ENCODE results near the gene PRRT4. TPM values are rescaled to one million over a fixed set of nuclear protein-coding genes. Genes with fewer than 3 reads are reported as not detected.

PRRT4 gene
- total RNA-seq, 1 experiment from 2014 or later: not detected

- H3K27ac Mint-ChIP-seq (ENCODE audit: low read depth, unreplicated experiment): no peak overlapping the region
- no peak overlapping the region for H3K4me3 Mint-ChIP-seq (ENCODE audit: unreplicated experiment)
- ChIA-PET POLR2A (no interaction called here), CTCF (interaction anchor here (0.7 to 2.7 kb wide), 5 partner anchors 9 to 70 kb away, joined by 3 to 11 read pairs (median 5); no protein-coding TSS in a partner anchor)
- intact Hi-C loops (cut with micrococcal nuclease): no loop called here
- no peaks in the 10 kb centered on the region for H3K27me3 Mint-ChIP-seq (ENCODE audit: insufficient read depth, unreplicated experiment)
- no peaks in the 10 kb centered on the region for H3K4me1 Mint-ChIP-seq (ENCODE audit: insufficient read depth, unreplicated experiment)
- no peak for DNase-seq (ENCODE audit: unreplicated experiment)
- TF ChIP-seq CTCF (IDR thresholded peaks at IDR 0.05; ENCODE audit: unreplicated experiment): no peak
- no TSS peak for BruUV-seq (replicated peaks)
- H3K9me3 Mint-ChIP-seq (ENCODE audit: unreplicated experiment): no peaks in the 10 kb centered on the region
- peaks cover 89% of the 10 kb centered on the region for H3K36me3 Mint-ChIP-seq (ENCODE audit: insufficient read depth, unreplicated experiment)
Observed at GRCh38 chr7:128335730-128336129, 25.8 kb downstream of the PRRT4 start.

DNA sequence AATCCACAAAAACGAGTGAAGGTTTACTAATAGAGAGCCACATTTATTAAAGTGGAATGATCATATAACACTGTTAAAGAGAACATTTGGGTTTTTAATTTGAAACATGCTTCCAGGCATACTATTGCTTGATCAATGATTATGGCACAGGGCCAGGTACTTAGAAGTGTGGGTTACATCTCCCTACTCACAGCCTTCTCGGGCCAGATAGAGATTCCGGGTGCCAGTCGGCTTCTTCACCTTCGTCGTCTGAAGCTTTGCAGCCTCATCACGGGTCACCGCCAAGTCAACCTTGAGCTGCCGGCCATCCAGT is 37.2 kb downstream of the PRRT4 start:
- no peaks in the 10 kb centered on the region for H3K9me3 Mint-ChIP-seq (ENCODE audit: unreplicated experiment)
- intact Hi-C loops (cut with micrococcal nuclease): loop anchor here (5.0 kb wide), 1 partner anchor 187 kb away; no protein-coding TSS in a partner anchor

DNA sequence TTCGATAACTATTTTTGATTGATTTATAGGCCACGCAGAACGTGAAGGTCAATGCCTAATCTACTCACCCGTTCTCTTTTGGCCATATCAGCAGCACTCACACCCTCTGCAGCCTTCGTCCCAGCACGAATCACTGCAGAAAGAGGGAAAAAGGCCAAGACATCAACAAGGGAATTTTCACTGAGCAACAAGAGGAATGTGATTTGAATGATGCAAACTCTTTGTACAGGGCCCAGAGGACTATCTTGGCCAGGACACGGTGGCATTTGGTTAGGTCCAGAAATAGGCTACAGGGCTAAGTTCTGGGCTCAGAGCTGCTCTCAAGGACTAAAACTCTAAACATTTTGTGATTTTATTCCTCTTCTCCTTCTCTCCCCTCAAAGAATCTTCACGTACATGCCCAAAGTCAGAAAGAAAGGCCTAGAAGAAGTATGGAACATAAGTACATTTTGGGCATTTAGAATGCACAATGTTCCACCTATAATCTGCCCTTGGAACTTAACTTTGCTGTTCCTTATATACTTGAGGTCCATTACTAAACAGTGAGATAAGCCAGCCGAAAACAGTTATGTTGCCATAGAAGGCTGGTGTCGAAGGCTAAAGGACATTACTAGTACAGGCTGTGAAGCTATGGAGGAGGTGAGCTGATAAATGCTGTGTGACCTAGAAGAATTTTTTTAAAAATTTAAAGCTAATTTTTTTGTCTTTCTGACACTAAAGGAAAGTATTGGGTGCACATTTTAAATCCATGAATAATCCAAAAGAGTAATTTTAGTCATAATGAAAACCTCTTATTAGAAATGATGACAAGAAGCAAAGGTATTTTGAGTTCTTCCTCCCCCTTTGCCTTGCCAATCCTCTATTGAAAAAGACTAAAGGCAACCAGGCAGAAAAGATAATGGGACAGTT is 37.8 kb downstream of the PRRT4 start:
- H3K27ac Mint-ChIP-seq (ENCODE audit: low read depth, unreplicated experiment): no peak overlapping the region
- H3K27me3 Mint-ChIP-seq (ENCODE audit: insufficient read depth, unreplicated experiment): no peaks in the 10 kb centered on the region
- BruUV-seq (replicated peaks): no TSS peak
- H3K9me3 Mint-ChIP-seq (ENCODE audit: unreplicated experiment): no peaks in the 10 kb centered on the region
- H3K4me3 Mint-ChIP-seq (ENCODE audit: unreplicated experiment): no peak overlapping the region
- DNase-seq (ENCODE audit: unreplicated experiment): no peak
- no peak for TF ChIP-seq CTCF (IDR thresholded peaks at IDR 0.05; ENCODE audit: unreplicated experiment)
- POLR2A ChIA-PET: no interaction called here
- H3K4me1 Mint-ChIP-seq (ENCODE audit: insufficient read depth, unreplicated experiment): no peaks in the 10 kb centered on the region
- CTCF ChIA-PET: interaction anchor here (0.9 to 2.4 kb wide), 5 partner anchors 10 to 66 kb away, joined by 3 to 11 read pairs (median 8); no protein-coding TSS in a partner anchor
- intact Hi-C loops (cut with micrococcal nuclease): loop anchor here (5.0 kb wide), 1 partner anchor 186 kb away; no protein-coding TSS in a partner anchor
- H3K36me3 Mint-ChIP-seq (ENCODE audit: insufficient read depth, unreplicated experiment): peaks cover 93% of the 10 kb centered on the region

More for the DNA sequence above, 37.2 kb downstream of the PRRT4 start:
- ChIA-PET POLR2A (no interaction called here), CTCF (interaction anchor here (0.7 to 1.1 kb wide), 3 partner anchors 11 to 244 kb away, joined by 3 to 8 read pairs (median 3); no protein-coding TSS in a partner anchor)
- no peak overlapping the region for H3K4me3 Mint-ChIP-seq (ENCODE audit: unreplicated experiment)
- H3K4me1 Mint-ChIP-seq (ENCODE audit: insufficient read depth, unreplicated experiment): no peaks in the 10 kb centered on the region
- peaks cover 93% of the 10 kb centered on the region for H3K36me3 Mint-ChIP-seq (ENCODE audit: insufficient read depth, unreplicated experiment)
- no peak for TF ChIP-seq CTCF (IDR thresholded peaks at IDR 0.05; ENCODE audit: unreplicated experiment)
- H3K27ac Mint-ChIP-seq (ENCODE audit: low read depth, unreplicated experiment): no peak overlapping the region
- BruUV-seq (replicated peaks): no TSS peak
- DNase-seq (ENCODE audit: unreplicated experiment): no peak
- no peaks in the 10 kb centered on the region for H3K27me3 Mint-ChIP-seq (ENCODE audit: insufficient read depth, unreplicated experiment)

GRCh38 chr7:128323040-128323439 is 38.5 kb downstream of the PRRT4 start:
- Mint-ChIP-seq H3K9me3 (ENCODE audit: unreplicated experiment) (no peaks in the 10 kb centered on the region), H3K27me3 (ENCODE audit: insufficient read depth, unreplicated experiment) (no peaks in the 10 kb centered on the region), H3K36me3 (ENCODE audit: insufficient read depth, unreplicated experiment) (peaks cover 93% of the 10 kb centered on the region), H3K4me3 (ENCODE audit: unreplicated experiment) (no peak overlapping the region), H3K4me1 (ENCODE audit: insufficient read depth, unreplicated experiment) (no peaks in the 10 kb centered on the region), H3K27ac (ENCODE audit: low read depth, unreplicated experiment) (no peak overlapping the region)
- BruUV-seq (replicated peaks): no TSS peak
- no peak for TF ChIP-seq CTCF (IDR thresholded peaks at IDR 0.05; ENCODE audit: unreplicated experiment)
- DNase-seq (ENCODE audit: unreplicated experiment): no peak
- CTCF ChIA-PET: interaction anchor here (0.6 to 2.5 kb wide), 10 partner anchors 11 to 376 kb away, joined by 3 to 11 read pairs (median 5); no protein-coding TSS in a partner anchor
- intact Hi-C loops (cut with micrococcal nuclease): loop anchor here (5.0 kb wide), 1 partner anchor 186 kb away; no protein-coding TSS in a partner anchor
- POLR2A ChIA-PET: no interaction called here
